Stimulated activated CD8-positive, alpha-beta memory T cell treated with anti-CD3 and anti-CD28 coated beads, Interleukin-12 subunit alpha, Interleukin-12 subunit beta, amount 100 ng/mL, for 24 hours (primary cell): ENCODE data around the gene TRAIP.
"Not testable (repeated sequence)": the region's sequence is repeated elsewhere in the genome, so short reads cannot be mapped to it uniquely, and the experiment has no call there.

Experiments
- DNase-seq: peaks from one replicate; pipeline ENCODE4 v3.0.0-alpha.2; 2020; ENCODE audit errors: extremely low read depth

Gene TRAIP, protein sequence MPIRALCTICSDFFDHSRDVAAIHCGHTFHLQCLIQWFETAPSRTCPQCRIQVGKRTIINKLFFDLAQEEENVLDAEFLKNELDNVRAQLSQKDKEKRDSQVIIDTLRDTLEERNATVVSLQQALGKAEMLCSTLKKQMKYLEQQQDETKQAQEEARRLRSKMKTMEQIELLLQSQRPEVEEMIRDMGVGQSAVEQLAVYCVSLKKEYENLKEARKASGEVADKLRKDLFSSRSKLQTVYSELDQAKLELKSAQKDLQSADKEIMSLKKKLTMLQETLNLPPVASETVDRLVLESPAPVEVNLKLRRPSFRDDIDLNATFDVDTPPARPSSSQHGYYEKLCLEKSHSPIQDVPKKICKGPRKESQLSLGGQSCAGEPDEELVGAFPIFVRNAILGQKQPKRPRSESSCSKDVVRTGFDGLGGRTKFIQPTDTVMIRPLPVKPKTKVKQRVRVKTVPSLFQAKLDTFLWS

DNA sequence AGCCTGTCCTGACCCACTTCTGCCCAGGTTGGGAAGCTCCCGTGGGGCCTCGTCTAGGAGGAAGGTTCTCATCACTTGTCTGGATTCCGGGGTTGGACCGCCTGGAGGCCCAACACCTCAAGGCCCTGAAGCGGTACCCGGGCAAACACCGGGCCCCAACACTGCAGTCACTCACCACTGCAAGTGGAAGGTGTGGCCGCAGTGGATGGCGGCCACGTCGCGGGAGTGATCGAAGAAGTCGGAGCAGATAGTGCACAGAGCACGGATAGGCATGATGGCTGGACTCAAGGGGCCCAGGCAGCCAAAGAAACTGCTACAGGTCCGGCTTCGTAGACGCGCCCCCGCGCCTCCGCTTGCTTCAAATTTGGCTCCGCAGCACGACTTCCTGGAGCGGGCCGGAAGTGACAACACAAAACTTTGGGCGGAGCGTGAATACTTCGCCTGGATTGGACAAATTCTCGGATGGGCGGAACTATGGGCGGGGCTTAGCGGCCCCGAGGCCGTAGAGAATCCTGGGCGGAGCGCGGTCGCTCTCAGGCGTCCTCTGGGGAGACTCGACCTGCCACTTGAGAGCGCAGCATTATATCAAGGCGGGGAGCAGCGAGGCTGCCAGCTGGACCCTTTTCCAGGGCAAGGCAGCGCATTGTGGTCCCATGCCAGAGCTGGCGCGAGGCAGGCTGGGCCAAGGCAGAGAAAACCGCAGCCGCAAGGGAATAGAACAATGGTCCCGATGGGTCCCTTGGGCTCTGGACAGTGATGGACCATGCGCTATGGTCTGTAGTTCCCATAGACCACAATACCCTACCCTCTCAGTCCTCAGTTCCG is at the start of gene TRAIP:
TRAIP (minus strand) TSS at position 384 of the 825 bp plus-strand sequence; CDS start at position 273, 111 bp downstream.
- peak; percentile 77 for DNase-seq

DNA sequence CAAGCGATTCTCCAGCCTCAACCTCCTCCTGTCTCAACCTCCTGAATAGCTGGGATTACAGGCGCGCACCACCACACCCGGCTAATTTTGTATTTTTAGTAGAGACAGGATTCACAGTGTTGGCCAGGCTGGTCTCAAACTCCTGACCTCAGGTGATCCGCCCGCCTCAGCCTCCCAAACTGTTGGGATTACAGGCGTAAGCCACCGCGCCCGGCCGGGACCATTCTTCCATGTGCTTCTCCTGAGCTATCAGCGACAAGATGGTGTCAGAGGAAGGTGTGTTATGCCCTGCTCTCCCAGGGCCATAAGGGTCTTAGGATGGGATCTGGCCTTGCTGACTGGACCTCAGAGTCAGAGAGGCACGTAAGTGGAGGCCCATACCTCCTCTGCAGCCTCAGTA is 48.1 kb upstream of the TRAIP start:
- DNase-seq, result not testable (repeated sequence)

DNA sequence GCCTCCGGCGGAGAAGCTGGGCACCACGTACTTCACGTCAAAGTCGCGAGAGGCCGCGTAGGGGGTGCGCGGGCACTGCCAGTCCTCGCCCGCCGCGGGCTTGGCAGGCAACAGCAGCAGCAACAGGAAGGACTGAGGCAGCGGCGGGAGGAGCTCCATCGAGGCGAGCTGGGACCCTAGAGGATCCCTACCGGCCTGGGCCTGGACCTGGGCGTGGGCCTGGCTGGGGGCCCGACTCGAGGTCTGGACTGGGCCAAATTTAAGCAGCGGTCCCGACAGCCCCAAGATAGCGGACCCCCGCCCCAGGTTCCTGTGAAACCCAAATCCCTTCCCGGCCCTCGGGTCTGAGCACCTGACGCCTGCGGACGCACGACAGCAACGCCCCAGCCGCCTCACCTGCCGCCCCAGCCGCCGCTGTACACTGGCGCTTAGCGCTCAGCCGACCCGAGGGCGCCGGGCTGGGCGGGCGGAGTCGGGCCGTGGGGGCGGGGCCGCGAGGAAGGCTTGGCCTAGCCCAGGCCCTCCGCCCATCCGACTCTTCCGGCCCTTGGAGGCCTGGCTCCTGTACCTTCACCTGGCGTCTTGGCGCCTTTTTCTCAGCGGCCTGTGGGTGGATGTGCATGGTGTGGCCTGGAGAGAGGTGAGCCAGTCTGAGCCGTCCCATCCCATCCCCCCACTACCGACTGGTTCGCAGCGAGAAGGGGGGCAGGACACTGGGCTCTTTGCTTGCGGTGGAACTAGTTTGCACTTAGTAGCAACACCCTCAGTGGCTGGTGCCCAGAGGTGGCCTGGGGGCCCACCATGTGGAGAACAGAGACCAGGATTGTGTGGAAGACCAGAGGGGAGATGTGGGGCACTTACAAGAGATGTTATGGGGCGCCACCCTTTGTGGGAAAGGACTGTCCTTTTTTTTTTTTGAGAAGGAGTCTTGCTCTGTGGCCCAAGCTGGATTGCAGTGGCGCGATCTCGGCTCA is 47.4 kb upstream of the TRAIP start, which contains the start of gene MST1R:
MST1R (minus strand) TSS at position 423 of the 974 bp plus-strand sequence; CDS start at position 159, 264 bp downstream.
- peak; percentile 63 for DNase-seq

DNA sequence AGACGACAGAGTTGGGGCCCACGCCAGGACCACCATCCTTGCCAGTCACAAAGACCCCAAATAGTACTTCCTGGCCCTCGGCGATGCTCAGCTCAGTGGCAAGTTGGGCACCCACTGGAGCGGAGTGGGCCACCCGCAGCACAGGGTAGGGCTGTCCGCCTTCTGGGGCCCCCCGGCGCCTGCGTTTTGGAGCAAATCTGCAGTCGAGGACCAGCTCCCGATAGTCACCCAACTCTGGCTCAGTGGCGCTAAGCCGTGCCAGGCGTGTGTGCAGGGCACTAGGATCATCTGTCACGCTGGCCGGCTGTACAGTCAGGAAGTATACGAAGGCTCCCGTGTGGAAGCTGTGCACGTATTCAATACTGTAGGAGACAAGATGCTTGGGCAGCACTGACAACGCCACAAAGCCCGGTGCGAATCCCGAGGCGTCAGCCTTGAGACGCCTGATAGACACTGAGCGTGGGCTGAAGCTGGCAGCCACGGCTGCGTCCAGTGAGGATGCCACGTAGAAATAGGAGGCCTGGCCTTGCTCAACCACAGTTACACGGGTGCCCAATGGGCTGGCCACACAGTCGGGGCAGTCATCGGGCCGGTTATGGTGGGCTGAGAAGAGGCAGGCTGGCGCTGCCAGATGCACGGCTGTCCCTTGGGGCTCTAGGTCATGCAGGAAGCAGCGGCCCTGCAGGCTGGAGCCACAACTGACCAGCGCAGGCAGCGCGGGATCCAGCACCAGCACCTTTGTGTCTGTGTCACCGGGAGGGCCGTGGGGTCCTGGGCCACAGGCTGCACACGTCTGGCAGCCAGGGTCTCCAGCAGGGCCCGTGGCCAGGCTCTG is 46.4 kb upstream of the TRAIP start:
- no peak for DNase-seq

DNA sequence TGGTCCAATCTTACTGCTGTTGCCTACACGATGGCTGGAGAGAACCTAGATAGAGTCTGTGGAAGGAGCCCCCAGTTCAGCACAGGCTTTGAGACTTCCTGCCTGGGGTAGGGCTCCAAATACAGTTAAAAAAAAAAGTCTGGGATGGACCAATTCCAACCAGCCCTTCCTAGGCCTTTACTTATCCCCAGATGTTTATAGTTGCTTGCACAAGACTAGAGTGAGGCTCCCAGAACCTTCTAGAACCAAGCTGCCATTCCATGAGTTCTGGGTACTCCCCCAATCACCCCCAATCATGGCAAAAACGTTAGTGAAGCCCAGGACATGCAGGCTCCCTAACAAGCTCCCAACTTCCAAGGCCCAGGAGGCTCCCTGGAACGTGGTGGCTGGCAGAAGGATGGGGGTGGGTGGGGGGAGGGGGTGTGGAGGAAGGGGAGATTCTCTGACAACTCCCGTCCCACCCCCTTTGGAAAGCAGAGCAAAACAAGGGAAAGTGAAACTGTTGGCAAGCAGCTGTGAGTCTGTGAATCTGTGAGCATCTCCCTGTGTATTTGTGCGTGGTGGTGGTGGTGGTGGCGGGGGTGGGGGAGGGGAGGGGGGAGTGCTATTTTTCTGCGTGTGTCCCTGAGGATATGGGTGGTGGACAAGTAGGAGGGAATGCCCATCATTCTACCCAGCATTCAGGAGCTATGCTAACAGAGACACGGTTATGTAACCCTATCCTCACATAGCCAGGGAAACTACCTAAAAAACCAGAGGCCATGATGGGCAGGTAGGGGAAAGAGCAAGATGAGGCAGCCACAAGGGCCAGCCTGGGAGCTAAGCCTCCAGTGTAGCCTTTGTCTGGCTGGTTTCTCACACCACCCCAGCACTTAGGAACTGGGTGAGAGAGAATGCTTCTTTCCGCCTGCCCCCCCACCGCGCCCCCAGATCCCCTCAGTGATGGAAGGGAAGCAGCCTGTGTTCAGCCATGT is 45.3 kb upstream of the TRAIP start:
- no peak for DNase-seq

DNA sequence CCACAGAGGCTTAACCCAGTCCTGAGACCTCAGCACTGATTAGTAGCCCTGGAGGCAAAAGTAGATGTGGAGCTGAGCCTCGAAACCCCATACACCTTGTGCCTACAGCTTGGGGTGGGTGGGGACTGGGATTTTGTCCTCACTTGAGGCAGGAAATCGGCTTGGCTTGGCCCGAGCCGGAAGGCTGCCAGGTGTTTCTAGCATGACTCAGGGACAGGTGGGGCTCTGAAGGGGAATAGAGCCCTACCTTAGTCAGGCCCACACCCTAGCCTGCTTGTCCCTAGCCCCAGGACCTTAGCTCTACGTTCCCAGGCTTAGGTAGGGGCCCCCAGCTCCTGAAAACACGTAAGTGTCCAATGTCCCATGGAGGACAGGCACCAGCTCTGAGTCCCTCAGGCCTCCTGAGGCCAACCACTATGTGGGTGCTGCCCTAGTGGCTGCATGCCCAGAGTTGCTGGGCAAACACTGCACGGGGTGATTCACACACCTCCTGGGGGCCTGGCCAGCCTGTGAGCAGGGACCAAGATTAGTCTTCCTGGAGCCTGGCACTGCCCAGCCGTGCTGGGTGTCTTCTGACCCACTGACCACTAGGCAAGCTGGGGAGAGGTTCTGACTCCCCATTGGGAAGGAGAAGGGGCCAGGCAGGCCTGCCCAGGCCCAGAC is 44.3 kb upstream of the TRAIP start:
- no peak for DNase-seq

DNA sequence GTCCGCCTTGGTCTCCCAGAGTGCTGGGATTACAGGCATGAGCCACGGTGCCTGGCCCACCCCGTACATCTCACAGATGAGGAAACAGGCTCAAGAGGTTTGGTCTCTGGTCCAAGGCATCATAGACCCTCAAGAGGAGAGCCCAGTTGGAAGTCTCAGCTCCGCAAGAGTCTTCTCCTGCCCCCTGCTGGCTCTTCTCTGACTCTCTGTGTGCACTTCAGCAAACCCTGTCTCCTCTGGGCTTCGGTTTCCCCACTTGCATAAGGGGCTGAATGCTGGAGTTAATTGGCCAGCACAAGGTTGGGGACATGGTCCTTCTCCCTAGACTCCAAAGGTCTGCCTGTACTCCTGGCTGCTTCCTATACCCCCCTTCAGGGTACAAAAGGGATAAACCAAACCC is 43.5 kb upstream of the TRAIP start:
- no peak for DNase-seq

DNA sequence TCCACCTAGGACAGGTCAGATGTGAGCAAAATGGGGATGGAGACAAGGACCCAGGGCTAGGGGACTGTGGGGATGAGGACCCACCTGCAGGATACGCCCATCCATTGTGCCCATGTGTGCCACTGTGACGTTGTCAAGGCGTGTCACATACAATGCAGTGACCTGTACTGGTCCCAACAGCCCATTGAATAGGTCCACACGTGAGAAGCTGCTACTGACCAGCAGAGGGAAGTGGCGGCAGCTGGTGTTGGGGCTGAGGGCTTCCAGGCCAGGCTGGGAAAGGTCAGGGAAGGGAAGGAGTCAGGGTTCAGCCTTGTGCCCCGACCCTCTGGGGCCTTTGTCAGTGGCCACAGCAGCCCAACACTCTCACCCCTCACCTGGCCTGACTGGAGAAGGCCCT is 42.6 kb upstream of the TRAIP start:
- no peak for DNase-seq

DNA sequence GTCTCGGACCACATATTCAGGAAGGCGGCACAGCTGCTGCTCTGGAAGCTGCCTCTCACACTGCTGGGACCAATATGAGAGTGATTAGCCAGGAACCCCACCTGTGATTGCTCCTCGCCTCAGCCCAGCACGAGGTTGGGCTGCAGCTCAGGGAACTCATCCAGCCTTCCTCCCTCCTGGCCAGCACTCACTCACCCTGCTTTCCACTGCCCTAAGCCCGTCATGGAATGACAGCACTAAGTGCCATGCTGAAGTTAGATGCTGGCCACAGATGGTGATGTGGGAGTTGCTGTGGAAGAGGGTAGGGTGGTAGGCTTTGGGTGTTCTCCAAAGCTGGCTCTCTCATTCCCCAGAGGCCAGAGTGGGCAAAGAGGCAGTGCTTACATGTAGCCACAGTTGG is 40.0 kb upstream of the TRAIP start:
- DNase-seq, result no peak

DNA sequence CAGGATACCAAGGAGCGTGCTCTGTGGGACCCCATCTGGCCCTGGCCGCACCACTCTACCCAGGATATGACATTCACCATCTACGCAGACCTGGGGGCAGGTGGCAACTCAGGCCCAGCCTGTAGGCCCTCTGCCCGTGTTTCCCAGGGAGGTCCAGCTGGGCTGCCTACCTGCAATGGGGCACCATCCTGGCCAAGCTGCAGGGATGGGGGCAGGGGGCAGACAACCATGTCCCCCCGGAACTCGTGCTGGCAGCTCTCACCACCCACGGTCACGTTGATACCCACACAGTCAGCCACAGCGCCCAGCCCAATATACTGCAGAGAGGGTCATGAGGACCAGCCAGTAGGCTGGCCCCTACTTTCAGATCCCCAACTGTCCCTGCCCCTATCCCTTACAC is 39.4 kb upstream of the TRAIP start:
- DNase-seq, result no peak

DNA sequence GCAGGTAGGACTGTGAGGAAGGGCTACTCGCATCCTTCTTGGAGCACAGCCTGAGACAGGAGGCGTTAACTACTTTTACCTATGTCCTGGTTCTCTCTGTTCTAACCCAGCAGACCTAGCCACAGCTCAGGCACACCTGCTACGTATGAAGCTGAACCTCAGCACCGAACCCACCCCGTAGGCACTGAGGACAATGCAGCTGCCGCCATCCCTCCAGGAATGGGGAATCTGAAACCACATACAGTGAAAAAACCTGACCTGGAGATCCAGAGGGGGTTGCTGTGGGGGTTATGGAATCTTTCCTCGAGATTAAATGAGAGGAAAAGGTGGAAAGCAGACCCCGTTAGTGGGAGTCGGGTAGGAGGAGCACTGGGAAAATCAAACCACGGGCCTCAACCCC is 32.9 kb upstream of the TRAIP start:
- no peak for DNase-seq

DNA sequence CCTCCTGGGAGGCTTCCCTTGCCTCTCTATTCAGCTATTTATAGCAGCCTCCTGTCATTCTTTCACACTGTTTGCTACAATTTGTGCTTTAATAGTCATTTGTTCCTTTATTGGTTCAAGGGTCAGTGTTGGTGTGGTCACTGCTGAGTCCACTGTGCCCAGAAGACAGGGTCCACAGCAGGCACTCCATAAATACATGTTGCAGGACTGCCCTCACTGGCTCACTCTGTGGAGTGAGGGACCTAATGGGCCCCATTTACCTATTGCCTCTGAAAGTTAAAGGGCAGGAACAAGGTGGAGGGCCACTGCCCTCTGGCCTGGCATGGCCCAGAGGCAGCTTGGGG is 30.5 kb upstream of the TRAIP start:
- no peak for DNase-seq

DNA sequence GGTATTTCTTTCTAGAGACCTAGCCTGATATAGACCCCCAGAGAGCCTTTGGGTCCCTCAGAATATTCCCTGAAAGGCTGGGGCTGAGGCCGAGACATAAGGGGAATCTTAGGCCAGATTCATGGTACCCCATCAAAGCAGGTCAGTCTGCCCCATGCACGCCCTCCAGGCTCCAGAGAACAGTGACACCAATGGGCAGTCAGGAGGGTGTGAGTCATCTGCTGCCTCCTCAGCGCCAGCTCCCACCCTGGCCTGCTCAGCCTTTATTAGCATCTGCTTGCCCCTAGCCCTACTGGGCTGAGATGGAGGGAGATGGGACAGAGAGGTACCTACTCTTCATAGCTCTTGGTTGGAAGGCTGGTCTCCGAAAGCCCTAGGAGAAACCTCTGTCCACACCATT is 27.6 kb upstream of the TRAIP start:
- DNase-seq, result no peak

DNA sequence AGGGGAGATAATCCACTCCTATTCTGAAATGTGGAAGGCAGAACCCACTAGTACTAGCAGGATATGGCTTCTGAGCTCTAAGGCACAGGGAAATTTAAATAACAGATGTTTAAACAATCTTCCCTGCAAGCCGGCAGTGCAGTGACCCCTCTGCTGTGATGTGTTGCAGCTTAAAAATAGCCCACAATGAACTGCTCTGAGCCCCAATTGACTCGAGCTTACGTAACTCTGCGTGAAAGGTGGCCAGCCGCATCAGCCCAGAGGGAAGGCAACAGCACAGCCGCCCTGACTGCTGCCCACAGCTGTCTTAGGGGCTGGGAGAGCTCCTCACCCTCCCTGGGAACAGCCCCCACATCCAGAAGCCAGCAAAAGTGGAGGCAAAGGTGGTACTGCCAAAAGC is 25.8 kb upstream of the TRAIP start:
- DNase-seq, result no peak

DNA sequence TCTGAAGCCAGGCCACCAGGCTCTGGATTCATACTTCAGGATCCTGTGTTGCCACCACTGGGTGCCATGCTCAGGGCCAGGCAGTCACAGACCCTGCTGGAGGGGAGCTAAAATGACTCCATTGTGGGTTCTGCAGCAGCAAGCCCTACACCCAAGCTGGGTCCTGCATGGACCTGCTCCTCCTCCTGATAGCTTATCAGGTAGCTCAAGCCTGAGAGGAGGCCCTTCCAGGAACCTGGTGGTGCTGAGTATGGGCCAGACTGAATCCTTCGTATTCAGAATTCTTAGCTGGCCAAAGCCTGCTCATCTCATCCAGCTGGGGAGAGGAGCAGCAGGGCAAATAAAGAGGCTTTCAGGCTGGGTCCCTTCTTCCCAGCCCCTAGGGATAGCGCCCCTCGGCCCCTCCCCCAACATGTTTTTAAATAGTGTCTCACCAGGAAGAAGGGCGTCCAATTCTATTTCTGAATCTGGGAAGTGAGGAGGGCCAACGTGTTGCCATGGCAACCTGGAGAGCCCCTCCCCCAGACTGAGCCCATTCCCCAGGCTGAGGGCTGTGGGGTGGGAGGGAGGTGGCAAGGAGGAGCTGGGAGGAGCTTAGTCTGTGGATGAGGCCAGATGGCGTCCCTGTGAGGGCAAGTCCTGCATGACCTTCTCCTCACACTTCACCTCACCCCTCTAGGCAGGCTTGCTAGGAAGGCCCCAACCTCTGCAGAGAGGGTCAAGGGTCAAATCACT is 24.4 kb upstream of the TRAIP start:
- no peak for DNase-seq

DNA sequence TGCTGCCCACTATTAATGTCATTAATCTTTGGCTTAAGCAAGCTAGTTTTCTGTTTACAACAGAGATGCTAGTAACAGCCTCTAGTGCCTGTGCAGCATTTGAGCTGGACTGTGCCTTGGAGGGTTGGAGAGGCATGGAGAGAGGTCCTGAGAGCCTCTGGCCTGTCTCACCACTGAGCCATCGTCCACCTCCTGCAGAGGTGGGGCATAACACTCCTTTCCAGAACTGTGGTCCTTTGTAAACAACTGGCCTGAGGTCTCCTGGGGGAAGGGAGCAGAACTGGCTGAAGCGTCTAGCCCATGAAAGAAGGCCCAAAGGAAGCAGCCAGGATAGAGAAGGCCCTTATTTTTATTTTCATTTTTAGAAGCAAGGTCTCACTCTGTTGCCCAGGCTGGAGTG is 23.4 kb upstream of the TRAIP start:
- no peak for DNase-seq

DNA sequence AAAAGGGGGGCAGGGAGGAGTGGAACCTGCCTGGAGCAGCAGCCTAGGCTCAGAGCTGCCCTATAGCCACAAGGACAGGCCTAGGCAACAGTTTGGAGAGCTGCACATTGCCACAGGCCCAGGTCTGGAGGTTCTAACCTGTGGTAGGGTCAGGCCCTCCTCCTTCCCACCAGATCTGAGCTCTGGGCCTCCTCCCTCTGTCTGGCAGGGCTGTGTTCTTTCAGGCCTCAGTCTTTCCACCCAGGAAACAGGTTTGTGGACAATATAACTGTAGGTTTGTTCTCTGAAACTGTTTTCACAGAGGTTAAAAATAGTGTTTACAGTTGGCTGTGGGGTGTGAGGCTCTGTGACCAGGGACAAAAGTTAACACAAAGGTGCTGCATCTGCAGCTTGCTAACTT is 22.3 kb upstream of the TRAIP start:
- DNase-seq, result no peak

DNA sequence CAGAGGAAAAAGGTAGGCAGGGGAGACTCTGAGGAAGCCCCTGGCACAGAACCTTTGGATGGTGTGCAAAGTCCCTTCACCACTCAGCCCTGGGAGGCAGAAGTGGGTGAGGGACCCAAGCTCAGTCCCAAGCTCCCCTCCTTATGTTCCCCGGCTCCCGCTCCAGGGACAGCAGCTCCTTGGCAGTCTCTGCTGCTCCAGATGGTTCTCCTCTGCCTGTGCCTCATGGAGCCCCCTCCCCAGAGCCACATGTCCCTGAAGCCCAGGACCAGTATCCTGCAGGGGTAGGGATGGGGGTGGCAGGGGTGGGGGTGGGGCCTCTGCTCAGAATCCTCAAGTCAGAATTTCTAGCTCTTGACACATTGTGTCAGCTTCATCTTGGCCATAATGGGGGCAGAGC is 21.4 kb upstream of the TRAIP start:
- DNase-seq, result no peak
